ENCODE measurements around the gene ZNF605. TPM values are rescaled to one million over a fixed set of nuclear protein-coding genes. Genes with fewer than 3 reads are reported as not detected.

The ZNF605 gene
- total RNA-seq, 1 experiment from 2014 or later: 31.1 TPM

- BruUV-seq (replicated peaks): no TSS peak
- Mint-ChIP-seq H3K4me1 (ENCODE audit: low read depth, unreplicated experiment) (peaks cover 27% of the 10 kb centered on the region), H3K27ac (ENCODE audit: unreplicated experiment) (no peak overlapping the region), H3K9me3 (ENCODE audit: low read depth, unreplicated experiment) (peaks cover 17% of the 10 kb centered on the region), H3K4me3 (ENCODE audit: low read depth, unreplicated experiment) (no peak overlapping the region), H3K27me3 (ENCODE audit: unreplicated experiment) (no peaks in the 10 kb centered on the region), H3K36me3 (ENCODE audit: insufficient read depth, unreplicated experiment) (peaks cover 62% of the 10 kb centered on the region)
- TF ChIP-seq CTCF (IDR thresholded peaks at IDR 0.05; ENCODE audit: unreplicated experiment): no peak
- intact Hi-C loops (cut with micrococcal nuclease; ENCODE audit: unreplicated experiment): no loop called here
- CTCF ChIA-PET: interaction anchor here (0.6 kb wide), 1 partner anchor 45 kb away, joined by 3 read pairs; no protein-coding TSS in a partner anchor
- no peak for DNase-seq
These were observed 3.5 kb downstream of the ZNF605 start for GRCh38 chr12:132952371-132953162.

GRCh38 chr12:132951649-132952048, 4.5 kb downstream of the ZNF605 start:
- TF ChIP-seq CTCF (IDR thresholded peaks at IDR 0.05; ENCODE audit: unreplicated experiment): no peak
- Mint-ChIP-seq H3K9me3 (ENCODE audit: low read depth, unreplicated experiment) (peaks cover 17% of the 10 kb centered on the region), H3K4me1 (ENCODE audit: low read depth, unreplicated experiment) (peaks cover 23% of the 10 kb centered on the region), H3K27me3 (ENCODE audit: unreplicated experiment) (no peaks in the 10 kb centered on the region), H3K27ac (ENCODE audit: unreplicated experiment) (no peak overlapping the region), H3K4me3 (ENCODE audit: low read depth, unreplicated experiment) (no peak overlapping the region), H3K36me3 (ENCODE audit: insufficient read depth, unreplicated experiment) (peaks cover 57% of the 10 kb centered on the region)
- CTCF ChIA-PET: interaction anchor here (0.6 kb wide), 1 partner anchor 44 kb away, joined by 3 read pairs; no protein-coding TSS in a partner anchor
- intact Hi-C loops (cut with micrococcal nuclease; ENCODE audit: unreplicated experiment): no loop called here
- DNase-seq: no peak
- BruUV-seq (replicated peaks): no TSS peak

- TF ChIP-seq CTCF (IDR thresholded peaks at IDR 0.05; ENCODE audit: unreplicated experiment): no peak
- intact Hi-C loops (cut with micrococcal nuclease; ENCODE audit: unreplicated experiment): no loop called here
- peaks cover 54% of the 10 kb centered on the region for H3K36me3 Mint-ChIP-seq (ENCODE audit: insufficient read depth, unreplicated experiment)
These were observed 5.1 kb downstream of the ZNF605 start for GRCh38 chr12:132950844-132951535.

GRCh38 chr12:132949936-132950837, 5.9 kb downstream of the ZNF605 start:
- no TSS peak for BruUV-seq (replicated peaks)
- Mint-ChIP-seq H3K9me3 (ENCODE audit: low read depth, unreplicated experiment) (peaks cover 25% of the 10 kb centered on the region), H3K4me1 (ENCODE audit: low read depth, unreplicated experiment) (peaks cover 16% of the 10 kb centered on the region), H3K27me3 (ENCODE audit: unreplicated experiment) (no peaks in the 10 kb centered on the region), H3K27ac (ENCODE audit: unreplicated experiment) (no peak overlapping the region), H3K4me3 (ENCODE audit: low read depth, unreplicated experiment) (no peak overlapping the region), H3K36me3 (ENCODE audit: insufficient read depth, unreplicated experiment) (peaks cover 54% of the 10 kb centered on the region)
- CTCF ChIA-PET: no interaction called here
- no peak for TF ChIP-seq CTCF (IDR thresholded peaks at IDR 0.05; ENCODE audit: unreplicated experiment)
- intact Hi-C loops (cut with micrococcal nuclease; ENCODE audit: unreplicated experiment): no loop called here
- no peak for DNase-seq

More at GRCh38 chr12:132950844-132951535, 5.1 kb downstream of the ZNF605 start:
- Mint-ChIP-seq H3K27ac (ENCODE audit: unreplicated experiment) (no peak overlapping the region), H3K4me3 (ENCODE audit: low read depth, unreplicated experiment) (no peak overlapping the region), H3K27me3 (ENCODE audit: unreplicated experiment) (no peaks in the 10 kb centered on the region), H3K4me1 (ENCODE audit: low read depth, unreplicated experiment) (peaks cover 19% of the 10 kb centered on the region), H3K9me3 (ENCODE audit: low read depth, unreplicated experiment) (peaks cover 19% of the 10 kb centered on the region)
- CTCF ChIA-PET: no interaction called here
- BruUV-seq (replicated peaks): no TSS peak
- DNase-seq: no peak

Measured in Calu3 (cell line).